ENCODE measurements around the gene MTG1. TPM values are rescaled to one million over a fixed set of nuclear protein-coding genes. Genes with fewer than 3 reads are reported as not detected.

Gene MTG1
- total and polyA plus RNA-seq, 7 donors, result 14.0 to 63.6 (median 27.6) TPM

DNA sequence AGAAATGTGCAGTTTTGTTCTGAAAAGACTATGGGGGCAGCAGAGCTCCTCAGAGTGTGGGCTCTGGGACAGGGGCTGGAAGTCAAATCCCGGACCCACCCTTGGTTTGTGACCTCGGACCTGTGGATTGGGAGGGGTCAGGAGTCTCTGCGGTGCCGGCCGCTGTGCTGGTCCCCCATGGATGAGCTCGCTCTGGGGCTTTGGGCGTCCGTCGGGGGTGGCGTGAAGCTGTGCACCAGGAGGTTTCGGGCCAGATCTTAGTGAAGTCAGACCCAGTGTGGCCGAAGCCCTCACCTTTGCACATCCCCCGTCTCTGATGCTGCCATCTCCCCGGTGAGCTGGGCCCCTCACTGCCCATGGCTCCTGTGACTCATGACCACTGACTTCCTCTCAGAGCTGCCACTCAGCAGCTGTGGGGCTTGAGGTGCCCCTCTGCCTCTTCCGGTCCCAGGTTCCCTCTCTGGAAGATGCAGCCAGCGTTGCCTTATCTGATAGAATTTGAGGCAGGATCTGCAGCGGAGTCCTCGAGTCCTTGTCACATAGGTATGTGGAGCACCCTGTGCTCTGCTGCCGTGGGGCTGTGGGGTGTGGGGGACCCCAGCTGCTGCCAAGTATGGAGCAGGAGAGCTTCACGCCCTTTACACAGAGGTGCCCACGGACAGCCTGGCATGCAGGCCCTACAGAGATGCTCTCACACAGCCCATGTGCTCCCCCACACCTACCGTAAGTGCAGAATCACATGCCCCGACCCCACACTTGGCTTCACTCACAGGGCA lies 48.4 kb downstream of the MTG1 start:
- Histone ChIP-seq H3K4me1 (no peaks in the 10 kb centered on the region), H3K36me3 (no peaks in the 10 kb centered on the region), H3K9me3 (peaks cover 0 to 17% (median 2%) of the 10 kb centered on the region in 4 donors), H3K27me3 (no peaks in the 10 kb centered on the region), H3K27ac (no peak overlapping the region), H3K4me3 (no peak overlapping the region)
- WGBS, 2 donors, result 74 to 79% methylated on average over 23 of the region's 23 CpGs
- intact Hi-C loops (cut with DNase I), result no loop called here
- peak; percentile 61 for DNase-seq
- TF ChIP-seq POLR2AphosphoS5 (IDR thresholded peaks at IDR 0.05), result no peak
- TF ChIP-seq, protein P1, sequence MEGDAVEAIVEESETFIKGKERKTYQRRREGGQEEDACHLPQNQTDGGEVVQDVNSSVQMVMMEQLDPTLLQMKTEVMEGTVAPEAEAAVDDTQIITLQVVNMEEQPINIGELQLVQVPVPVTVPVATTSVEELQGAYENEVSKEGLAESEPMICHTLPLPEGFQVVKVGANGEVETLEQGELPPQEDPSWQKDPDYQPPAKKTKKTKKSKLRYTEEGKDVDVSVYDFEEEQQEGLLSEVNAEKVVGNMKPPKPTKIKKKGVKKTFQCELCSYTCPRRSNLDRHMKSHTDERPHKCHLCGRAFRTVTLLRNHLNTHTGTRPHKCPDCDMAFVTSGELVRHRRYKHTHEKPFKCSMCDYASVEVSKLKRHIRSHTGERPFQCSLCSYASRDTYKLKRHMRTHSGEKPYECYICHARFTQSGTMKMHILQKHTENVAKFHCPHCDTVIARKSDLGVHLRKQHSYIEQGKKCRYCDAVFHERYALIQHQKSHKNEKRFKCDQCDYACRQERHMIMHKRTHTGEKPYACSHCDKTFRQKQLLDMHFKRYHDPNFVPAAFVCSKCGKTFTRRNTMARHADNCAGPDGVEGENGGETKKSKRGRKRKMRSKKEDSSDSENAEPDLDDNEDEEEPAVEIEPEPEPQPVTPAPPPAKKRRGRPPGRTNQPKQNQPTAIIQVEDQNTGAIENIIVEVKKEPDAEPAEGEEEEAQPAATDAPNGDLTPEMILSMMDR (IDR thresholded peaks at IDR 0.05), result no peak
- no peak for TF ChIP-seq POLR2A (IDR thresholded peaks at IDR 0.05)
- TF ChIP-seq EP300 (IDR thresholded peaks at IDR 0.05), result no peak

DNA sequence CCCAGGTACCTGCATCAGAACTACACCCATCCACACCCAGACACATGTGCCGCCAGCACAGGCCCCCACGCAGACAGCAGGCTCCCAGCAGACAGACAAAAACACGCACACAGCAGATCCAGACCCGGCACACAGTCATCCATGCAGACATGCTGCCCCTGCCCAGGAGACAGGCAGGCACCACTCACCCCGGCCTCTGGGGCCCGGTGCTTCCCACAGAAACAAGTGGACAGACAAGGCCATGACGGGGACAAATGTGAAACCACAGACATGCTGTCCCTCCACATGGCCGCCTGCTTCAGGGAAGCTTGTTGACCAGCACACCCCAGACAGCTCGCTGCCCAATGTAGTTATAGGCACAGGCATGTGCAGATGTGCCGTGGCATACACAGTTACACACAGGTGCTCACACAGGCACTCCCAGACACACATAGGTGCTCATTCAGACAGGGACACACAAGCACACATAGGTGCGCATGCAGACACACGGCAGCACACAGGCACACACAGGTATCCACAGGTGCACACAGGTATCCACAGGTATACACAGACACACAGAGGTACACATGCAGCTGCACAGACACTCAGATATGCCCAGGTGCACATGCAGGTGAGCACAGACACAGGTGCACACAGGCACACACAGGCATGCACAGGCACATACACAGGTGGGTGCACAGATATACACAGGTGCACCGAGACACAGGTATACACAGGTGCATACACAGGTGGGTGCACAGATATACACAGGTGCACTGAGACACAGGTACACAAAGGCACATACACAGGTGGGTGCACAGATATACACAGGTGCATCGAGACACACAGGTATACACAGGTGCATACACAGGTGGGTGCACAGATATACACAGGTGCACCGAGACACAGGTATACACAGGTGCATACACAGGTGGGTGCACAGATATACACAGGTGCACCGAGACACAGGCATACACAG lies 49.3 kb downstream of the MTG1 start:
- H3K9me3 ChIP-seq, result peaks cover 0 to 20% (median 9%) of the 10 kb centered on the region in 4 donors
- no peaks in the 10 kb centered on the region for H3K36me3 ChIP-seq
- no peak overlapping the region for H3K27ac ChIP-seq
- intact Hi-C loops (cut with DNase I), result no loop called here
- no peaks in the 10 kb centered on the region for H3K27me3 ChIP-seq
- no peak overlapping the region for H3K4me3 ChIP-seq
- no peak for TF ChIP-seq EP300 (IDR thresholded peaks at IDR 0.05)
- no peak for TF ChIP-seq POLR2A (IDR thresholded peaks at IDR 0.05)
- TF ChIP-seq POLR2AphosphoS5 (IDR thresholded peaks at IDR 0.05), result no peak
- TF ChIP-seq, protein P1 (IDR thresholded peaks at IDR 0.05), result no peak
- DNase-seq, result peak; percentile 56
- H3K4me1 ChIP-seq, result no peaks in the 10 kb centered on the region
- WGBS, 2 donors, result 91% methylated on average over 16 of the region's 16 CpGs

DNA sequence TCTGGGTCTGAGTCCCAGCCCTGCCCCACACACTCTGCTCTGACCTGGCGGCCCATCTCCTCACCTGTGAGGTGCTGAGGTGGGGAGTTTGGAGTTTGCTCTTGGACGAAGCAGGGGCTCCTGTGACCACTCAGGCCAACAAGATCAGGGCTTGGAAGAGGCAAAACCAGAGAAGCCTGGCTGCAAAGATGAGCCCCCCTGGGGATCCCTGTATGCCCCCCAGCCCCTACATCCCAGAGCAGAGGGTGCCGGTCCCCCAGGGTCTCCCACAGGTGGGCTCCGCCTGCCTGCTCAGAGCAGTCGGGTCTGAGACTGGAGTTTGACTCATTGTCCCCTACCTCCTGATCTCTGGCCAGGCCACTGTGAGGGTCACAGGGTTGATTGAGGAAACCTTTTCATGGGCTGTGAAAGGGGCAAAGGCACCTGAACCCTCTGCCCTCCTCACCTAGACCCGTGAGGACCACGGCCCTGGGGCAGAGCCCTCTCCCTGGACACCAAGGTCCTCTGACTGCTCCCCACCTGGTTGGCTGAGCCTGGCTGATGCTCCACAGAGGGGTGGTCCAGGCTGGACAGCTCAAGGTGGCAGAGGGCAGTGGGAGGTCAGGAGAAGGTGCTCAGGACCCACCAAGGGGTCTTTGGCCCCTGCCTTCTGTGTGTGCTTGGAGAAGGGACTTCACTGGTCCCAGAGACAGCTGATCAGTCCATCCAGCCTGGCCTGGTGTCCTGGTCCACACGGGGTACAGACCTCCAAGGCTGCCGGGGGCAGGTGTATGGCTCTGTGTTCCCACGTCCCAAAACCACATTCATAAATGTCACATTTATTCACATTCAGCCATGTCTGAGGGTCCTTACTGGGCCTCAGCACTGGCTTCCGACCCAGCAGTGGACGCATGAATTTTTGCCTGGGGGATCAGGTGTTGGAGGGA lies 50.6 kb downstream of the MTG1 start:
- TF ChIP-seq, protein P1 (IDR thresholded peaks at IDR 0.05), result no peak
- TF ChIP-seq EP300 (IDR thresholded peaks at IDR 0.05), result no peak
- TF ChIP-seq POLR2A (IDR thresholded peaks at IDR 0.05), result no peak
- TF ChIP-seq POLR2AphosphoS5 (IDR thresholded peaks at IDR 0.05), result no peak
- Histone ChIP-seq H3K36me3 (no peaks in the 10 kb centered on the region), H3K27me3 (no peaks in the 10 kb centered on the region), H3K4me3 (no peak overlapping the region), H3K4me1 (no peaks in the 10 kb centered on the region), H3K27ac (no peak overlapping the region), H3K9me3 (peaks cover 0 to 20% (median 10%) of the 10 kb centered on the region in 4 donors)
- peak; percentile 51 for DNase-seq
- intact Hi-C loops (cut with DNase I), result no loop called here
- WGBS, 2 donors, result 88 to 91% methylated on average over 12 of the region's 12 CpGs

DNA sequence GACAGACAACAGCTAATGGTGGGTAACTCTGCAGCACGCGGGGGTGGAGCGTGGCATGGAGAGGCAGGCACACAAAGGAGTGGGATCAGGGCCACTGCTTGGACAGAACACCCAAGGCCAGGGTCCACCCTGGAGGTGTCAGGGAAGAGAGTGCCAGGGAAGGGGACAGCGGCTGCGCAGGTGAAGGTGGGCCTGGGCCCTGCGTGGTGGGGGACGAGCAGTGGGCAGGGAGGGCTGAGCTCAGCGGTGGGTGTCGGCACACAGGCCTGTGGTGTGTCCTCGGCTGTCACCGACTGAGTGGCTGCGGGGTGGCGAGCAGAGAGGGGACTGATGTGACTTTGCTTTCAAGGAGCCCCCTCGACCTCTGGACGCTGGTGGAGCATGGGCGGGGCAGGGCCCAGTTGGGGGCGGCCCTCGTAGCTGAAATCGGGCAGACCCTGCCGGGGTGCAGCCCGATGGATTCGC lies 51.3 kb downstream of the MTG1 start:
- 90 to 92% methylated on average over 22 of the region's 22 CpGs for WGBS, 2 donors
- peak; percentile 56 for DNase-seq

More for the DNA sequence above, 51.3 kb downstream of the MTG1 start:
- no peaks in the 10 kb centered on the region for H3K36me3 ChIP-seq
- intact Hi-C loops (cut with DNase I), result no loop called here
- H3K4me3 ChIP-seq, result no peak overlapping the region
- H3K27me3 ChIP-seq, result no peaks in the 10 kb centered on the region
- H3K27ac ChIP-seq, result no peak overlapping the region
- H3K4me1 ChIP-seq, result no peaks in the 10 kb centered on the region
- peaks cover 0 to 20% (median 10%) of the 10 kb centered on the region in 4 donors for H3K9me3 ChIP-seq
- TF ChIP-seq EP300 (IDR thresholded peaks at IDR 0.05), result no peak
- TF ChIP-seq POLR2AphosphoS5 (IDR thresholded peaks at IDR 0.05), result no peak
- TF ChIP-seq, protein P1 (IDR thresholded peaks at IDR 0.05), result no peak
- no peak for TF ChIP-seq POLR2A (IDR thresholded peaks at IDR 0.05)

Data from sigmoid colon (tissue), 7 donors.